ENCODE data around the gene PRLHR.

PRLHR gene

GRCh38 chr10:118586911-118587310 lies 8.5 kb downstream of the PRLHR start:
- DNase-seq, result no peak

- no peak for DNase-seq
These were observed 9.7 kb downstream of the PRLHR start for GRCh38 chr10:118585794-118586193.

- no peak for DNase-seq
These were observed 10.2 kb downstream of the PRLHR start for GRCh38 chr10:118585234-118585633.

GRCh38 chr10:118584181-118584954 lies 11.1 kb downstream of the PRLHR start:
- DNase-seq, result no peak

- no peak for DNase-seq
These were observed 11.8 kb downstream of the PRLHR start for GRCh38 chr10:118583611-118584010.

GRCh38 chr10:118582511-118582910 lies 12.9 kb downstream of the PRLHR start:
- DNase-seq, result no peak

- no peak for DNase-seq
These were observed 14.1 kb downstream of the PRLHR start for GRCh38 chr10:118581340-118581739.

- DNase-seq, result no peak
These were observed 14.7 kb downstream of the PRLHR start for GRCh38 chr10:118580702-118581101.

GRCh38 chr10:118573512-118573911 lies 21.9 kb downstream of the PRLHR start:
- no peak for DNase-seq

GRCh38 chr10:118572256-118573041 lies 23.0 kb downstream of the PRLHR start:
- no peak for DNase-seq

- DNase-seq, result no peak
These were observed 24.3 kb downstream of the PRLHR start for GRCh38 chr10:118571123-118571522.

GRCh38 chr10:118570591-118570990 lies 24.9 kb downstream of the PRLHR start:
- no peak for DNase-seq

GRCh38 chr10:118569882-118570252 lies 25.6 kb downstream of the PRLHR start:
- DNase-seq, result no peak

- no peak for DNase-seq
These were observed 26.1 kb downstream of the PRLHR start for GRCh38 chr10:118569241-118569881.

- peak; percentile 65 for DNase-seq
These were observed 27.1 kb downstream of the PRLHR start for GRCh38 chr10:118568327-118568848.

- DNase-seq, result no peak
These were observed 27.7 kb downstream of the PRLHR start for GRCh38 chr10:118567701-118568248.

GRCh38 chr10:118566911-118567310 lies 28.5 kb downstream of the PRLHR start:
- no peak for DNase-seq

- no peak for DNase-seq
These were observed 30.0 kb downstream of the PRLHR start for GRCh38 chr10:118565301-118566075.

- no peak for DNase-seq
These were observed 30.8 kb downstream of the PRLHR start for GRCh38 chr10:118564652-118565051.

GRCh38 chr10:118564114-118564513 lies 31.3 kb downstream of the PRLHR start:
- no peak for DNase-seq

- DNase-seq, result no peak
These were observed 32.0 kb downstream of the PRLHR start for GRCh38 chr10:118563373-118563890.

- DNase-seq, result peak; percentile 74
These were observed 32.6 kb downstream of the PRLHR start for GRCh38 chr10:118562851-118563250.
